Neural cell (in vitro differentiated cells): Measurements from ENCODE around the gene PHACTR4. TPM values are rescaled to one million over a fixed set of nuclear protein-coding genes. Genes with fewer than 3 reads are reported as not detected.

Experiments used
- H2AFZ ChIP-seq: fragments of 200-600, 300-800 bp; sonication (generic), shearing (Covaris generic); 2 replicates; pipeline ENCODE4 v1.6.0; 2014; ENCODE audit warnings: low read depth, mild to moderate bottlenecking, antibody characterized with exemption, low read length, moderate library complexity
- H3F3A ChIP-seq: fragments of 200-600 bp; shearing (Covaris generic); 2 replicates; pipeline ENCODE4 v1.6.1; 2016; ENCODE audit warnings: mild to moderate bottlenecking, moderate library complexity, mixed read lengths, antibody characterized with exemption, low read length; ENCODE audit not compliant: insufficient read depth, poor library complexity, severe bottlenecking
- H3K27ac ChIP-seq: fragments of 200-600, 300-800 bp; sonication (generic), shearing (Covaris generic); 2 replicates; pipeline ENCODE4 v1.5.1; 2014; ENCODE audit warnings: mild to moderate bottlenecking, low read length, moderate library complexity
- H3K27me3 ChIP-seq: fragments of 300-800, 200-600 bp; sonication (generic), shearing (Covaris generic); 2 replicates; pipeline ENCODE4 v1.6.0; 2014; ENCODE audit warnings: mild to moderate bottlenecking, low read depth, low read length, moderate library complexity; ENCODE audit not compliant: insufficient read depth
- H3K36me3 ChIP-seq: fragments of 300-800, 200-600 bp; sonication (generic), shearing (Covaris generic); 2 replicates; pipeline ENCODE4 v1.5.1; 2014; ENCODE audit warnings: mild to moderate bottlenecking, antibody characterized with exemption, low read length, moderate library complexity; ENCODE audit not compliant: insufficient read depth
- H3K4me2 ChIP-seq: fragments of 300-800, 200-600 bp; sonication (generic), shearing (Covaris generic); 2 replicates; pipeline ENCODE4 v1.6.0; 2014; ENCODE audit warnings: mild to moderate bottlenecking, low read length
- H3K4me3 ChIP-seq: fragments of 300-800, 200-600 bp; sonication (generic), shearing (Covaris generic); 2 replicates; pipeline ENCODE4 v1.5.1; 2014; ENCODE audit warnings: mild to moderate bottlenecking, low read length, moderate library complexity
- H3K79me2 ChIP-seq: fragments of 200-600 bp; shearing (Covaris generic); replicated peaks from 2 replicates; pipeline ENCODE4 v1.6.0; 2014; ENCODE audit warnings: mild to moderate bottlenecking, low read length, moderate library complexity; ENCODE audit not compliant: insufficient read depth
- H3K9ac ChIP-seq: fragments of 300-800, 200-600 bp; sonication (generic), shearing (Covaris generic); 2 replicates; pipeline ENCODE4 v1.6.1; 2016; ENCODE audit warnings: mild to moderate bottlenecking, low read length, mixed read lengths
- H3K9me2 ChIP-seq: fragments of 200-600 bp; shearing (Covaris generic); 2 replicates; pipeline ENCODE4 v1.6.1; 2016; ENCODE audit warnings: mild to moderate bottlenecking, low read length, mixed read lengths; ENCODE audit not compliant: insufficient read depth
- H3K9me3 ChIP-seq: fragments of 200-600, 300-800 bp; sonication (generic), shearing (Covaris generic); 2 replicates; pipeline ENCODE4 v1.6.1; 2016; ENCODE audit warnings: mild to moderate bottlenecking, mixed run types, low read length, moderate library complexity, mixed read lengths
- H4K20me1 ChIP-seq: fragments of 200-600 bp; shearing (Covaris generic); 2 replicates; pipeline ENCODE4 v1.6.1; 2016; ENCODE audit warnings: mild to moderate bottlenecking, mixed run types; ENCODE audit not compliant: insufficient read depth
- CTCF ChIP-seq: fragments of 450-650 bp; IDR thresholded peaks from 2 replicates; pipeline ENCODE4 v1.5.1; 2014; ENCODE audit warnings: antibody characterized with exemption, mild to moderate bottlenecking, moderate library complexity; ENCODE audit not compliant: poor library complexity, severe bottlenecking
- EP300 ChIP-seq: fragments of 450-650 bp; conservative IDR thresholded peaks from 2 replicates; pipeline ENCODE4 v1.6.1; 2014; ENCODE audit warnings: antibody characterized with exemption, mild to moderate bottlenecking, moderate library complexity; ENCODE audit not compliant: poor library complexity, severe bottlenecking
- EZH2 ChIP-seq: fragments of 200-600, 300-800 bp; shearing (Covaris generic), sonication (generic); IDR thresholded peaks from 2 replicates; pipeline ENCODE4 v1.6.1; 2014; ENCODE audit warnings: antibody characterized with exemption, low read length, borderline replicate concordance, mild to moderate bottlenecking; ENCODE audit not compliant: insufficient read depth, poor library complexity, severe bottlenecking
- MXI1 ChIP-seq: fragments of 450-650 bp; conservative IDR thresholded peaks from 2 replicates; pipeline ENCODE4 v1.6.1; 2014; ENCODE audit warnings: antibody characterized with exemption, mild to moderate bottlenecking; ENCODE audit not compliant: poor library complexity, severe bottlenecking
- POLR2AphosphoS5 ChIP-seq: IDR thresholded peaks from 2 replicates; pipeline ENCODE4 v1.6.1; 2012
- RAD21 ChIP-seq: fragments of 450-650 bp; conservative IDR thresholded peaks from 2 replicates; pipeline ENCODE4 v1.6.1; 2014; ENCODE audit warnings: antibody characterized with exemption, mild to moderate bottlenecking, moderate library complexity
- REST ChIP-seq: IDR thresholded peaks from 2 replicates; pipeline ENCODE4 v1.6.1; 2012; ENCODE audit warnings: borderline replicate concordance
- SMC3 ChIP-seq: fragments of 450-650 bp; conservative IDR thresholded peaks from 2 replicates; pipeline ENCODE4 v1.6.1; 2014; ENCODE audit warnings: antibody characterized with exemption, mild to moderate bottlenecking, moderate library complexity; ENCODE audit not compliant: poor library complexity
- TAF1 ChIP-seq: IDR thresholded peaks from 2 replicates; pipeline ENCODE4 v1.6.1; 2012; ENCODE audit warnings: low read depth
- polyA plus RNA-seq: library from polyadenylated mRNA; depleted of rRNA; stranded (reverse); fragments of >200 nt; gene quantifications from 2 replicates; pipeline ENCODE4 v1.2.3, GENCODE V29; 2014

Gene PHACTR4
- polyA plus RNA-seq, 1 donor from 2014 or later: 7.9 TPM

GRCh38 chr1:28537457-28538199, 168.1 kb downstream of the PHACTR4 start:
- Histone ChIP-seq H3K36me3 (peaks cover 6% of the 10 kb centered on the region), H3K27ac (no peak overlapping the region), H3K79me2 (no peaks in the 10 kb centered on the region), H4K20me1 (no peaks in the 10 kb centered on the region), H2AFZ (no peak overlapping the region), H3K4me2 (no peak overlapping the region), H3K4me3 (no peak overlapping the region), H3K27me3 (no peaks in the 10 kb centered on the region), H3K9me2 (no peaks in the 10 kb centered on the region), H3F3A (no peaks in the 10 kb centered on the region), H3K9ac (no peak overlapping the region), H3K9me3 (no peaks in the 10 kb centered on the region)
- no peak for TF ChIP-seq CTCF
- no peak for TF ChIP-seq TAF1
- TF ChIP-seq EP300: no peak
- TF ChIP-seq EZH2: no peak
- no peak for TF ChIP-seq SMC3
- TF ChIP-seq REST: no peak
- no peak for TF ChIP-seq MXI1
- TF ChIP-seq RAD21: no peak
- no peak for TF ChIP-seq POLR2AphosphoS5

- H2AFZ ChIP-seq: no peak overlapping the region
- H3K27ac ChIP-seq: no peak overlapping the region
- no peaks in the 10 kb centered on the region for H3F3A ChIP-seq
- no peaks in the 10 kb centered on the region for H3K9me3 ChIP-seq
- no peaks in the 10 kb centered on the region for H3K27me3 ChIP-seq
- TF ChIP-seq EZH2 (no peak), RAD21 (no peak), REST (no peak), CTCF (no peak), MXI1 (no peak), EP300 (no peak), POLR2AphosphoS5 (no peak), TAF1 (no peak), SMC3 (no peak)
- H3K9ac ChIP-seq: no peak overlapping the region
- H3K36me3 ChIP-seq: peaks cover 6% of the 10 kb centered on the region
- no peaks in the 10 kb centered on the region for H3K9me2 ChIP-seq
- no peaks in the 10 kb centered on the region for H4K20me1 ChIP-seq
- H3K4me2 ChIP-seq: no peak overlapping the region
- H3K4me3 ChIP-seq: no peak overlapping the region
- no peaks in the 10 kb centered on the region for H3K79me2 ChIP-seq
Observed at GRCh38 chr1:28538286-28538685, 168.7 kb downstream of the PHACTR4 start.
